ENCODE data around the gene DHCR24.

DNA sequence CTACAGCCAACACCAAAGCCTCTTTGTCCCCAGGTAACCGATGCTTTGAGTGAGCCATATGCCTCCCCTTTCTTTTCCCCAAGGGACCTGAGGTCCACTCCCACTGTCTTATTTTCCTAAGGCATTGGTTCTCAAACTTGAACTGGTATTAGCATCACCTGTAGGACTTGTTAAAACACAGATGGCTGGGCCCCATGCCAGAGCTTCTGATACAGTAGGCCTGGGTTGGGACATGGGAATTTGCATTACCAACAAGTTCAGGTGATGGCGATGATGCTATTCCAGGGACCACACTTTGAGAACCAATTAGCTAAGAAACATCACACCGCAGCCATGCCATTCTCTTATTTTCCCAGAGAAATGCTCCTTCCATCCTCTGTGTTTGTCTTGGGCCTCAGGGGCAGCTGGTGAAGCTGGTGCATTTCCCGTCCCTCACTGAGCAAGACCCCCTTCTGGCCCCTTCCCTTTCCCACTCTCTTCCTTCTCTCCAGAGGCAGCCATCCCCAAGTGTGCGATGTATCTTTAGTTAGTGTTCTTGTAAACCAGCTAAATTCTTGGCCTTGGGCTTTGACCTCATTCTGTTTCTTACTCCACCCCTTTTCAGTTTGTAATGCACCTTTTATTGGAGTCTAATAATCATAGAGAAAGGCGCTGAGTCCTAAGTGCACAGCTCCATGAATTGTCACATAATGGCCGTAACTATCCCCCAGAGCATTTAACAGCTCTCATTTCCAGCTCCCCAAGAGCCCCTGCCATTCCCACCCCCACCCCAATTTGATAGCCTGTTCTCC lies 71.7 kb downstream of the DHCR24 start:
- TF ChIP-seq, protein P1, sequence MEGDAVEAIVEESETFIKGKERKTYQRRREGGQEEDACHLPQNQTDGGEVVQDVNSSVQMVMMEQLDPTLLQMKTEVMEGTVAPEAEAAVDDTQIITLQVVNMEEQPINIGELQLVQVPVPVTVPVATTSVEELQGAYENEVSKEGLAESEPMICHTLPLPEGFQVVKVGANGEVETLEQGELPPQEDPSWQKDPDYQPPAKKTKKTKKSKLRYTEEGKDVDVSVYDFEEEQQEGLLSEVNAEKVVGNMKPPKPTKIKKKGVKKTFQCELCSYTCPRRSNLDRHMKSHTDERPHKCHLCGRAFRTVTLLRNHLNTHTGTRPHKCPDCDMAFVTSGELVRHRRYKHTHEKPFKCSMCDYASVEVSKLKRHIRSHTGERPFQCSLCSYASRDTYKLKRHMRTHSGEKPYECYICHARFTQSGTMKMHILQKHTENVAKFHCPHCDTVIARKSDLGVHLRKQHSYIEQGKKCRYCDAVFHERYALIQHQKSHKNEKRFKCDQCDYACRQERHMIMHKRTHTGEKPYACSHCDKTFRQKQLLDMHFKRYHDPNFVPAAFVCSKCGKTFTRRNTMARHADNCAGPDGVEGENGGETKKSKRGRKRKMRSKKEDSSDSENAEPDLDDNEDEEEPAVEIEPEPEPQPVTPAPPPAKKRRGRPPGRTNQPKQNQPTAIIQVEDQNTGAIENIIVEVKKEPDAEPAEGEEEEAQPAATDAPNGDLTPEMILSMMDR (IDR thresholded peaks at IDR 0.05), result no peak
- TF ChIP-seq EZH2 (IDR thresholded peaks at IDR 0.05; ENCODE audit: borderline replicate concordance, insufficient read depth, low read depth, low read length, poor library complexity, severe bottlenecking), result no peak
